ENCODE measurements around the gene CAPN9.
"Not testable (repeated sequence)": the region's sequence is repeated elsewhere in the genome, so short reads cannot be mapped to it uniquely, and the experiment has no call there.

The CAPN9 gene

DNA sequence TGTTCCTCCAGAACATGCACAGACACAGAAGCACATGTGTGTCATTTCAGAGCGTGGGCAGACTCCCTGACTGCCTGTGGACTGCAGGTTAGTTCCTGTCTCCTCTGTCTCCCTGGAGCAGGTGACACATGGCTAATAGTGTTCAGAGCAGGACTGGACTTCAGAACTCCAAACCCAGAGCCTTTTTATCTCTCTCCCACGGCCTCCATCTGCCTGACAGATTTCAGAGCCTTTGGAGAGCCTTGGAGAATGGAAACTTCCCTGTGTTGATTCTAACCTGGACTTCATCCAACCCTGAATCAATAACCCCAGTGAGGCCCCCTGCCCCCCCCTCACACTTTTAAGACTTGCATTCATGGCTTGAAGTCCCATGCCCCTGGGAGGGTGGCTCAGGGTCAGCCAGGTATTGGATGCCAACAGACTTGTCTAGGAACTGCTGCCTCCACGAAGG is 76.8 kb downstream of the CAPN9 start:
- DNase-seq (ENCODE audit: low read depth) = no peak

DNA sequence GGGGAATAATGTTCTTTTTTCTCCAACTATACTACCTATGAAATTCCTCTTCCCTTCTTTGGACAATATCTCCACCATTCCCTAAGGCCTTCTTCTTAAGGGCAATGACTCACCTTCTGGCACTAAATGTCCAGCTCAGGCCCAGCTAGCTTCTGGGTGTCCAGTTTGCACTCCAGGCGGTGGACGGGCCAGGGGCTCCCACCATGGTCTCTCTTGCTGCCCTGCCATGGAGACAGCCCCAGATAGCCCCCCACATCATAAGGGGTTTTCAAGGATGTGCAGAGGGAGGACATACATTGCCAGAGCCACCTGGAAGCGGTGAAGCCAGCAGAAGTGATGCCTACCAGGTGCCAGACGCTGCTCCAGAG is 77.3 kb downstream of the CAPN9 start:
- no peak for DNase-seq (ENCODE audit: low read depth)

DNA sequence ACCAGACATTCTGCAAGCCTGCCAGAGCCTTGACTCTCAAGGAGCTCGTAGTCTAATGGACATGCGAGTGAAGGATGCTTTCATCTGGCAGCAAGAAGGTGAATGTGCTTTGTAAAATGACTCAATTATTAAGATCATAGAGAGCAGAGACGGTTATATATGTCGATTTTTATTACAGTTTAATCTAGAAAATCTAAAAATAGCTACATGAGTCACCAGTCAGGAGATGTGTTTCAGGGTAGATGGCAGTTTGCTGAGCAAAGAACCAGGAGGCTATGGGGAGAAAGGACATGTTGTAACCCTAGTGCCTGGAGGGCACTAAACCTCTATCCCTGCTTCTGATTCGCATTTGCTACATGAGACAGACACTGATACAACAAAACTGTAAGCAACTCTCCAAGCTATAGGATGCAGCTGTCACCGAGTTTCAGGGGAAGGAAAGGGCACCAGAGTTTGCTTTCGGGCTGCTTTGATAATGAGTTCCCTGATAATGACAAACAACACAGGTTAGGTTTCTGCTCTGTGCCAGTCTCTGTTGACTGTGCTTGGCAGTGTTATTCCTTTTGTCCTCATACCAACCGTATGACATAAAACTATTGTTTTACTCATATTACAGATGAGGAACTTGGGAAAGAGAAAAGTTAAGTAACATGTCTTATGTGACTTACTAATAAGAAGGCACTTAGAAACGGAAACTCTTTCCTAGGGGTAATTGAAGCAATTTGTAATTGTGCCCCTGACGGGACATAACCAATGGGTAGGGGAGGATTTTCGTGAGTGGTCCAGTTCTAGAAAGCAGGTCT is 77.9 kb downstream of the CAPN9 start:
- DNase-seq (ENCODE audit: low read depth) = no peak

DNA sequence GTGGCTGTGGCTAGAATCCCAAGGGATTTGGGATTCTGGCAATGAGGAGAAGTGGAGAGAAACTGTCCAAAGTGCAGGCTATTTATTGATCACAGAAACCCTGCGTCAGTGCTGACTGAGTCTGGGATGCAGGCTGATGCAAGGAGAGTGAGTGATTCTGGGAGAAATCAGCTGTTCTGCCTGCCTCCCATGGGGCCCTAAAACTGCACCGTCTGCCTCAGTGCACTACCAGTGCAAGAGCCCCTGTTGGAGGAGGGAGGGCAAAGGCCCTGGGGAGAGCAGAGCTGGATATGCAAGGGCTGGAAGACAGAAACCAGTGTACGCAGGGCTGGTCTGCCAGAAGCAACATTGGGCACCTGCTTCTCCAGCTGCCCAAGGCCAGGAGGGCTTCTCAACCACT is 78.6 kb downstream of the CAPN9 start:
- no peak for DNase-seq (ENCODE audit: low read depth)

DNA sequence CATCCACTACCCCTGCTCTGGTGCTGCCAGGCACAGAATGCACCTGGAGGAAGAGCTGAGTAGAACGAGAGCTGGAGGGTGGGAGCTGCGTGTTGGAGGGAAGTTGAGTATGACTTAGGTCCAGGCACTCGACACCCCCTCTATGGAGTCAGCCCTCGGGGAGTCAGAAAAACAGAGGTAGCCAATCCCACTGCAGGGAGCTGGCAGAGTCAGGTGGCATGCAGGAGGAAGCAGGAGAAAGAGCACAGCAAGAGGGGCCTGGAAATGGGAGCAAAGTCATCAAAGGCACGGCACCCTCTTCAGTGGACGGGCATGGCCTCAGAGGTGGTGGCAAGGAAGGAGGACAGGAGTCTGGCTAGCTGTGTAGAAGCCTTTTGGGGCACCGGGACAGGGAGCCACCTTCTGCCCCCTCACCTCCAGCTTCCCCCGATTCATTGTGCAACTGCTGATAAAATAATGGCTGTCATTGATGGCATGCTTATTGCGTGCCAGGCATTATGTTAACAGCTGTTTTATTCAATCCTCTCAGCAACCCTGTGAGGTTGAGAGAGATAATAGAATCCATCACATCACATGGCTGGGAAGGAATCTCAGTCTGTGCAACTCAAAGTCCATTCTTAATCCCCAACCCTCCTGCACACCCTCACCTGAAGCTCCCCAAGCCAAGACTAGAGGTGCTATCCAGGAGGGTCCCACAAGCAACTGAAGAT is 79.1 kb downstream of the CAPN9 start:
- DNase-seq (ENCODE audit: low read depth) = no peak

DNA sequence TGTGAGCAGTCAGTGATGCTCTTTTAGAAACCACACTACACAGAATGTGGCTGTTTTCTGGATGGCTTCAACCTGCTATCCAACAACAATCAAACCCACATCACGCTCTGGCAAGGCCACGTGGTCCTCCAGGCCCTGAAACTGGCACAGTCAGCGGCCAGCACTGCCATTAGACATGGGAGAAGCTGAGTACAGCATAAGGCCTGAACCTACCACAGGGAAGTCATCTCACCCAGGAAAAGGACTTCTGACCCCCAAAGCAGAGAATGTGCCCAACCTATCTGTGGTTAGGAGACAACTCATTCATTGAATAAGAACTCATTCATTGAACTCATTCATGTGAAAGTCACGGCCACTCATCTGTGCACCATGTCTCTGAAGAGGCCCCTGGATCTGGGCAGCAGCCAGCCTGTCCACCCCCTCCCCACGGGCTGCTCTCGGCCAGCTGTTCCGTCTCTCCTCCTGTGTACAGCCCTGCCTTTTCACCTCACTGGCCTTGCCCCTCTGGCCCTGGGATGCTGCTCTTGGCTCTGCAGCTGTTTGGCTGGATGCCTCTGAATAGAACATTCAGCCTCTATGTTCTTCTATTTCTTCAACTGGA is 80.0 kb downstream of the CAPN9 start:
- no peak for DNase-seq (ENCODE audit: low read depth)

DNA sequence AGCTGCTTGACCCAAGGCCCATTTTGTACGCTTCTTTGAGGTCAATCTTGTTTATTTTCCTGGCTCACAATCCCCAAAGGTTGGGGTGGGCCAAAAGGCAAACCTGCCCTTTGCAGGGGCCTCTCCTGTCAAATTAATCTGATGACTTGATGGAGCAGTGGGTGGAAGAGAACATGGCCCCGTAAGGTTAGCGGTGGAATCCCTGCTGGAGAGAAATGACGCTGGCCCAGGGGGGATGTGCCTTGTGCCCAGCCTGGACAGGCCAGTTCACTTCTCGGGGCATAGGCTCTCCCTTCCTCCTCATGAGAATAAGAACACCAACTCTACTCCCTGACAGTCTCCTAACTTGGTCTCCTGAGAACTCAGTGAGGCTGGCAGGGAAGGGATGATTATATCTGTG is 80.6 kb downstream of the CAPN9 start:
- no peak for DNase-seq (ENCODE audit: low read depth)

DNA sequence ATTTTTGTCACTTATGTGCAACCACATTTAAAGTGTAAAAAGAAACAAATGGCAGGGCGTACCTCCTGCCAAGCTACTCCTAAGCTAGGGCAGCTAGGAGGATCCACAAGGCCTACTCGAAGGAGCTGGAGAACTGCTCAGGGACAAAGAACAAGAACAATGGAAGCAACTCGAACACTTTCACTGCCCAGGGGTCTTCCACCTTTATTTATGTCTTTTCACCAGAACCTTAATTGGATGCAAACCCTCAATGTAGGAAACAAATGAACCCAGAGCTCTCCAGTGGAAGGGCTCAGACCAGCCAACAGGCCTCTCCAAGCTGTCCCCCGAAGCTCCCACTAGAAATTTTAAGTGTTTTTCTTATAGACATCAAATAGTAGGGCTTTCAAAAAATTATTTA is 81.2 kb downstream of the CAPN9 start:
- DNase-seq (ENCODE audit: low read depth) = no peak

DNA sequence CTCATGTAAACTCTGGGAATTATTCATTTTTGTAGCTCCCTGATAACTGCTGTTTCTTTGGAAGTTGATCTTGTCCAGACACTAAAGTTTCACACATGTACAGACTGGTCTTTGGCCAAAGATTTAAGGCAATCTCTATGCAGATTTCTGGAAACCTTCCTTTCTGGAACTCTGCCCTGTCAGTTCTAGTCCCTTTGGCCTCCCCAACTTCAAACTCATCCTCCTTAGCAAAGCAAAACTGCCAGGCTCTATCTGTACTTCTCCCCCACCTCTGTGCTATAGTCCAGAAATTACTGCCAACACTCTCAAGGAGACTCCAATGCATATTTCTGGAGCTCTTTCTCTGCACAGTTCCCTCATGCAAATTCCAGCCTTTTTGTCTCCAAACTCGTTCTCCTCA is 84.6 kb downstream of the CAPN9 start:
- no peak for DNase-seq (ENCODE audit: low read depth)

DNA sequence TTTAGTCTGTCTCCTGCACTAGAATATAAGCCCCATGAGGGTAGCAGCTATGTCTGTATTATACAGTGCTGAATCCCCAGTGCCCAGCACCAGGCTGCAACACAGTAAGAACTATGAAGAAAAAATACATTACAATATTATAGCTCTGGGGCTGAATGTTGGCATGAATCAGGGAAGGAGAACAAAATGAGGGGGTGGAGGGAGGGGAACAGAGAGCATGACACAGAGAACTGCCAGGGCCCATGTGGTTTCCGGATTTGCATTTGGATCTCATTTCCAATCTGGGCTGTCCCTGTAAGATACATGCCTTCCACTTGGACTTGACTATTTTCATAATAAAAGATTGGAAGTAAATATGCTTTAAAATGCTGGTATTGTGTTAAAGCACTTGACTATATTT is 85.3 kb downstream of the CAPN9 start:
- DNase-seq (ENCODE audit: low read depth) = no peak

DNA sequence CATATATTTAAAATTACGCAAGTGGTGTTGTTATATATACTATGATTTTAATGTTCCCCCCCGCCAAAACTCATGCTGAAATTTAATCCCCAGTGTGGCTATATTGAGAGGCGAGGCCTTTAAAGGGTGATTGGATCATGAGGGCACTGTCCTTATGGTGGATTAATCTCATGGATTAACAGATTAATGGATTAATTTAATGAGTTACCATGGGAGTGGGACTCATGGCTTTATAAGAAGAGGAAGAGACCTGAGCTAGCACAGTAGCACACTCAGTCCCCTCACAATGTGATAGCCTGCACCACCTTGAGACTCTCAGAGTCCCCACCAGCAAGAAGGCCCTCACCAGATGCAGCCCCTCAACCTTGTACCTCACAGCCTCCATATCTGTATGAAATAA is 86.3 kb downstream of the CAPN9 start:
- DNase-seq (ENCODE audit: low read depth) = no peak

DNA sequence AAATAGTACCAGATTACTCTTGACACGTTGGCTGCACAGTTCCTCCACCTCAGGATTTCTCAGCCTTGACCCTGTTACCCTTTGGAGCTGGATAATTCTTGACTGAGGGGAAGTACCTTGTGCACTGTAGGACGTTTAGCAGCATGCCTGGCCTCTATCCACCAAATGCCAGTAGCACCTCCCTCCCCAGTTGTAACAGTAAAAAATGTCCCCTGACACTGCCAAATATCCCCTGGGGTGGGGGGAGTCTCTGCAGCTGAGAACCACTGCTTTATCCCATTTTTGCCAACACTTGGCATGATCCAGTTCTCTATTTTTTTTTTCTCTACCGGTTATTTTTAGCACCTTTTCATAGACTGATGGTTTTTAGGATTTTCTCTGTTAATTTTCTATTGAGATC is 87.1 kb downstream of the CAPN9 start:
- no peak for DNase-seq (ENCODE audit: low read depth)

DNA sequence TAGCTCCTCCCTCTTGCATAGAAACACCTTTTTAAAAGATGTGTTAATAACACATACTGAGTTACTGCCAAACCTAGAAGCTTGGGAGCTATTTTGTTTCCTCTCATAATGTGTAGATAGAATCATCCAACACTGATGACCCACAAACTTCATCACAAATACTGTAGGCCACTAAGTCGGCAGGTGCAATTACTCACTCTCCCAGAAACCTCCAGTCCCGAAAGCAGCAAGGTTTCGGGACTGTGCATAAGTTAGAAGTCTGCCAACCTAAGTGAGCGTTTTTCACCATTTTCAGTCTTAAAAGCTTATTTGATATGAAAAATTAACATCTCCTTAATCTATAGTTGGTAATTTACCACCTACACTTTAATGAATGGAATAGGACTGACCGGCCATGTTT is 89.2 kb downstream of the CAPN9 start:
- DNase-seq (ENCODE audit: low read depth) = no peak

DNA sequence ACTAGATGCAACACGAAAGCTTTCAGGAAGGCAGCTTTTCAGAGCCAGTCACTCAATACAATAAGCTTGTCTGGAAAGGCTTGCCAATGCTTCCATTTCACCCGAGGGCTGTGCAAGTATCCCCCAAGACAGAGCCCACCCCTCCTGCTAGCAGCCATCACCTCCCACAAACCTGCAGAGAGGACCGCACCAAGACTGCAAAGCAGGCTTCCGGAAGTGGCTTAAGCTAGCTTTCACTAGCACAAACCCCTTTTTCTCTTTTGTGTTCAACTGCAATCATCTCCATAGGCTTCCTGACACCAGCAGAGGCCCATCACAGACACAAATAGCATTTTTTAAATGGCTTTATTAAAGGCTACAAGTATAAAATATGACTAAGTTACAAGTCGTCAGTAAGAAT is 89.6 kb downstream of the CAPN9 start:
- DNase-seq (ENCODE audit: low read depth) = no peak

DNA sequence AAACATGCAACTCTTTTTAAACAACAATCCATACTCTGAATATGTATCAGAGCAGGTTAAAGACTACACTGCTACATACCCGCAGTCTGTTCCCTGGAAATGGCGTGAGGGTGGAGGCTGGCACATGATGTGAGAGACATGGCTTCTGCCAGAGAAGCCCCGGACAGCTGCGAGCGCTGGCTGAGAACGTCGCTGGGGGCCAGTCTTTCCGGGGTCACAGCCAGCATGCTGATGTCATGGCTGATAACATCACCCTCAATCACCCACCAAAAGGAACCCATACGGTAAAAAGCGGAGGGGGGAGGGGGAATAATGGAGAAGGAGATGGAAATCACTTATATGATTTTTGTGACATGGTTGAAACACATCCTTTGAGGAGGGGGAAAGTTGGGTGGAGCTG is 92.0 kb downstream of the CAPN9 start:
- DNase-seq (ENCODE audit: low read depth) = no peak

DNA sequence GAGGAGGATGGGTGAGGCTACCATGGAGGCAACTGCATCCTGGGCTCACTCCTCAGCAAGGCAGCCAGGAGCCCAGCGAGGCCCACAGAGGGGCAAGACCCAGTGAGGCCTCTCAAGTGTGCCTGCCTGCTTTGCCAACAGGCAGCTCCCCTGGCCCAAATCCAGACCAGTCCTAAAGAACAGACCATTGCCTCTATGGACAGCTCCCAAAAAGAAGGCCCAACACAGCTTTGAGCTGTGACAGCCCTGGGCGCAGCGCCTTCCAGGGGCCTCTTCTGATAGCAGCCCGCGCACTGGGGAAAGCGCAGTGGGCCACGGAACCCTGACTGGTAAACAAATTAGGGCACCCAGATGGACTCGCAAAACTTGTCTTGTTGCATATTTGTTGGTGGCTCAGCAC is 95.6 kb downstream of the CAPN9 start:
- no peak for DNase-seq (ENCODE audit: low read depth)

DNA sequence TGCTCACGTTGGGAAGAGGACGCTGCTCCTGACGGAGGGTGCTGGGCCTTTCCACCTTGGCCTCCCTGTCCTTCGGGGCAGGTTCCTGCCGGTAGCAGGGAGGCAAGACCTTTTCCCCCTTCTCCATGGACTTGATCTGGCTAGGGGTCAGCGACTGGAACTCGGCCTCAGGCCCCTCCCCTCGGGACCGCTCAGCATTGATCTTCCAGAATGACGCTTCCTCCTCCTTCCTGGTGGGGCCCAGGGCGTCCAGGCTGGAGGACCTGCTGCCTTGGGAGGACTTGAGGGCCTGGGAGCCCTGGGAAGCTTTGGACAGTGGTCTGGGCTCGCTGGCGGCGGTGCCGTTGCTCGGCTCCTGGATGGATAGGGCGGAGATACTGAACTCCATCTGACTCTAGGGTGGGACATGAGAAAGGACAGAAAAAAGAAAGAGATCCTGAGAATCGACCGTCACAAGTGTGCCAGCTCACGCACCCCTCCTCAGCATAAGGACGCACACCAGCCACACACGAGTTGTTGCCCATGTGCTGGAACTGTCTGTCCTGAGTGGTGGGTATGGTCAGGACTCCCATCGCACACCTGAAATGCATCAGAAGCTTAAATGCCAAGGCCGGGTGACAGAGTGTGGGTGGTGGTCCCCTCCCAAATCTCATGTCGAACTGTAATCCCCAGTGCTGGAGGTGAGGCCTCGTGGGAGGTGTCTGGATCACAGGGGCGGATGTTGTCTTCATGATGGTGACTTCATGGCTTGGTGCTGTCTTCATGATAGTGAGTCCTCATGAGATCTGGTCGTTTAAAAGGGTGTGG is 96.5 kb downstream of the CAPN9 start:
- DNase-seq (ENCODE audit: low read depth) = no peak

DNA sequence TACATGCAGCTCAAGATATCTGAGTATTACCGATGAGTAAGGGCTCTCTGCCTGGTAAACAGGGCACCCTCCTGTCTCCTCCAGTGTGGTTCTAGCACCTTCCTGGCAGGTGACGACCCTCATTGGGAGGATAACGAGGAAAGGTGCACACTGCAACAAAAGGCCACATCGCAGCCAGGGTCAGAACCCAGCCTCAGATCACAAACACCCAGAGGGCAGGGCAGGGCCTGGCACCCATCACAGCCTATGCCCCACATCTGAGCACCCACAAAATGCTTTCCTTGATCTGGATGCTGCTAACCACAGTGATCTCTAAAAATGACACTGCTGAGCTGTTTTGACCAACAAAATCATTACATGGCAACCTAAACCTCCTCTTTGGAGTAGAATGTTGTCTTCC is 97.4 kb downstream of the CAPN9 start:
- no peak for DNase-seq (ENCODE audit: low read depth)

DNA sequence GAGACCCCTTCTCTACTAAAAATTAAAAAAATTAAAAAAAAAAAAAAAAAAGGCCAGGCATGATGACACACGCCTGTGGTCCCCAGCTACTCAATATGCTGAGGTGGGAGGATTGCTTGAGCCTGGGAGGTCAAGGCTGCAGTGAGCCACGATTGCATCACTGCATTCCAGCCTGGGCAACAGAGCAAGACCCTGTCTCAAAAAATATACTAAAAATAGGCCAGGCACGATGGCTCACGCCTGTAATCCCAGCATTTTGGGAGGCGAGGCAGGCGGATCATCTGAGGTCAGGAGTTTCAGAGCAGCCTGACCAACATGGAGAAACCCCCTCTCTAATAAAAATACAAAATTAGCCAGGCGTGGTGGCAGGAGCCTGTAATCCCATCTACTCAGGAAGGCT is 98.0 kb downstream of the CAPN9 start:
- not testable (repeated sequence) for DNase-seq (ENCODE audit: low read depth)

DNA sequence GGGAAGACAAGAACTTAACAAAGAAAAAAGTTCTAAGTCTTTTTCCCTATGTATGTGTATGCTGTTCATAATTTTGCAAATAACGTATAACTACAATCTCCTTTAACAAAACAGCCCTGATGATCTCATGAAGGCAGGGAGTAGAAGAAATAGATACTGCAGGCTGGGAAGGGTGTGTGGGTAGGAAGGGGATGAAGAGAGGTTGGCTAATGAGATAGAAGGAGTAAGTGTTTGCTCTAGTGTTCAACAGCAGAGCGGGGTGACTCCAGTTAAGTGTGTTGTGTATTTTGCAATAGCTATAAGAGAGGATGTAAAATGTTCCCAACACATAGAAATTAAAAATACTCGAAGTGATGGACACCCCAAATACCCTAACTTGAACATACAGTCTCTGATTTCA is 101.0 kb downstream of the CAPN9 start:
- DNase-seq (ENCODE audit: low read depth) = no peak

DNA sequence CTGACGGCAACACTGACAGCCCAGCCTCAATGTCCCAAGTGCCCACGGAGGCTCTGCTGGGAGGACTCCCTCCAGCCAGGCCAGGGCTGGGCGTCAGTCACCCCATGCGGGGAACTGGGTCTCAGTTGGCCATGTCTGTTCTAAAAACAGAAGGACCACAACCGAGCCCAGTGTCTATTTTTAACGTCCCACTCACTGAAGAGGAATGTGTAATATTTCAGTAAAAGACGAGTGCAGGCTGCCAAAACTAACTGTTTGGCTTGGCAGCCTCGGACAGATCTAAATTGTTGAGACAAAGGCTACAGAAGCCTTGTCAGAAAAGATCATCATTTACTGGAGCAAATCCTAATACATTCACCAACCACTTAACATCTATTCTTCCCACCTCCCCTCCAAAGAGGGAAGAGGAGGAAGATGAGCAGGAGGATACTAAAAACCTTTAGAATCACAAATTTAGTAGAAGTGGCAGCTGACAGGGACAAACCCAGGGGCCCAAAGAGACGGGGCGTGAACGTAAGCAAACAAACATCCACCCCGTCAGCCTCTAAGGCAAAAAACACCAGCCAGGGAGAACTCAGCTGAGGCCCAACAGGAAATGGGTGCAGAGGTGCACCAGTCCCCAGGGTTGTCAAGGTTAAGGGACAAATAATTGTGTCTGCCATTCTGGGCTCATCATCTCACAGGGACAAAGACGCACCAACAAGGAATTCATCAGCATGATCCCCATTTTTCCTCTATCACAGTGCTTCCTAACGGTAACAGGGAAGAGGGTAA is 102.5 kb downstream of the CAPN9 start:
- DNase-seq (ENCODE audit: low read depth) = no peak

DNA sequence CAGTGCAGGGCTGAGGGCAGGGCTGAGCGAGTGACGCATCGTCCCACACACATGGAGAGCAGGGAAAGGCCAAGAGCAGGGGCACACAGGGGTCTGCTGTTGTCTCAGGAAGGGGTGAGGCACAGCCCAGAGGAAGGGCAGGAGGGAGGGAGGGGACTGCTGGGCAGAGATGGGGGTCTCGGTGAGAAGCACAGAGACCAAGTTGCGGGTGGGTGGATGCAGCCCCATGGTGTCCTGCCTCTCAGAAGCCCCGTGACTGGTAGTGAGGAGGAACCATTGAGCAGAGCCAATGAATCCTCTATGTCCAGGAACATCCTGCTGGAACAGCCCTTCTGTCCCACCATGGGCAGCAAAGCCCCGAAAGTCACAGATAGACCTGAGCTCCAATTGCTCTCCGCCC is 103.4 kb downstream of the CAPN9 start:
- no peak for DNase-seq (ENCODE audit: low read depth)

All from stimulated activated CD8-positive, alpha-beta memory T cell treated with anti-CD3 and anti-CD28 coated beads, Interleukin-15, amount 100 ng/mL, for 24 hours (primary cell).